HG02798 (cell line): ENCODE measurements around the gene DGKD.
"Not testable (repeated sequence)": the region's sequence is repeated elsewhere in the genome, so short reads cannot be mapped to it uniquely, and the experiment has no call there.

Experiments used
- ATAC-seq: cut with Tn5 transposase; IDR thresholded peaks from one replicate; pipeline ENCODE4 v1.9.1; 2021; ENCODE audit warnings: mild to moderate bottlenecking; ENCODE audit not compliant: unreplicated experiment, poor library complexity

The DGKD gene

DNA sequence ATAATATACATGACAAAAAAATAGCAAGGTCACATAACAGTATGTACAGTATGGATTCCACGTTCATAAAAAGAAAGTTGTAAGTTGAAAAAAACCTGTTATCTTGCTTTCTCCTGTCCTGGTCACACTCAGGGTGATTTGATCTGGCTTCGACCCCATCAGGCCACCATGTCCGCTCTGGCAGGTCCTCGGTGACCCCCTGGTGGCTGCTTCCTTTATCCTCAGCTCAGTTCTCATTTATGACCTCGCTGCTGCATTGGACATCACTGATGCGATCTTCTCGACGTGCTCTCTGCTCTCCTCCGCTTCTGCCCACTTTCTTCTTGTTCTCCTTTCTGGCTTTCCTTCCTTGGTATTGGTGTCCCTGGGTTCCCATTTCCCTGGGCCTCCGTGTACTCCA, 29.7 kb downstream of the DGKD start:
- no peak for ATAC-seq

DNA sequence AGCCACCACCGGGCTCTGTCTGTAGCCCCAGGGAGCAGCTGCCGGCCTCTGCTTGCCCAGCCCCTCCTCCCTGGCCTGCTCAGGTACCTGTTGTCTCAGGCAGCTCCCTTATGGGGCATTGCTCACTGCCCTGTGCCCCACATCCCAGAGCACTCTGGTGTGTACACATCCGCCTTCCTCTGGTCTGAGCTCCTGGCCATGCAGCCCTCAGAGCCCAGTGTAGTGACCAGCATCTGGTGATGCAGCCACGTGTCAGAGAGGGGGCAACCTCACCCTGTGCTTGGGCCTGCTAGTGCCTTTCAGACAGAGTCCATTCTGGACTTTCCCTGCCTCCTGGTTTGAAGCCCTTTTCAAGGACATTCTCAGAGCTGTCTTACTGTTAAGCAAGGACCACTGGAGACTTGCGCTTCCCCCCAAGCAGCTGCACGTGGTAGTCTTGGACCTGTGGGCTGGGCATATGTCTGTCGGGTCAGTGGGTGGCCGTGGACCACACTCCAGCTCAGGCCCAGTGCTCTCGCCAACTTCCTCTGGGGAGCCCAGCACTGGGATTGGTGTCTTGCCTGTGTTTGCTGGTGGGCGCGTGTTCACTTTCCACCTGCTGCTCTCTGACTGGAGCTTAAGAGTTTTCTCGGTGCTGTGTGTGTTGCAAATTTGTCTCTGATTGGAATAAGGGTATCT, 30.7 kb downstream of the DGKD start:
- ATAC-seq: peak; percentile 14

- ATAC-seq: peak; percentile 51
These were observed 31.3 kb downstream of the DGKD start for GRCh38 chr2:233385489-233386044.

DNA sequence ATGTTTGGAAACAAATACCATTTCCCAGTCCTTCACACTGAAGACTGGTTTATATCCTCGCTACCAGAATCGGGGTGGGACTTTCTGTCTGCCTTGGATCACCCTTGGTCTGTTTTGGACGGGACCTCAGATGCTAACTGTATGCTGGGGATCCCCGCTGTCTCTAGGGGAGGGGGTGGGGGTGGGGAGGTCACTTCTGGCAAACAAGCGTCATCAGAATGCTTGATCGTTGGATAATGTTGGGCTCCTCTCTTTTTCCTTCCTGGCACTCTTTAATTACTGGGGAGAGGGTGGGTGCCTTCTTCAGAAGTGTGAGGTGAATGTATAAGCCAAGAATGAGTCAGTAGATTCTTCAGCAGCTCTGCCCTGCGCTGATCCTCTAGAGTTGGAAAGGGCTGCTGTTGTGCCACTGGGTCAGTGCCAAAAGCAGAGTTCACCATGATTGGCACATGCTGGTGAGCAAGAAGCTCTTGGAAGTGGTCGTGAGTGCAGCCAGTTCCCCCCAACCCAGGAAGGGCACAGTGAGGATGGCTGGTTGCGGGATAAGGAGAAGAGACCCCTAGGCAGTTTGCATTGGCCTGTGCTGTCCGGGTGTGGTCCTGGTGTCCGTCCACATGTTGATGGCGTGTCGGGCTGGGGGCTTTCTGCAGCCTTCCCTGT, 32.2 kb downstream of the DGKD start:
- ATAC-seq: no peak

DNA sequence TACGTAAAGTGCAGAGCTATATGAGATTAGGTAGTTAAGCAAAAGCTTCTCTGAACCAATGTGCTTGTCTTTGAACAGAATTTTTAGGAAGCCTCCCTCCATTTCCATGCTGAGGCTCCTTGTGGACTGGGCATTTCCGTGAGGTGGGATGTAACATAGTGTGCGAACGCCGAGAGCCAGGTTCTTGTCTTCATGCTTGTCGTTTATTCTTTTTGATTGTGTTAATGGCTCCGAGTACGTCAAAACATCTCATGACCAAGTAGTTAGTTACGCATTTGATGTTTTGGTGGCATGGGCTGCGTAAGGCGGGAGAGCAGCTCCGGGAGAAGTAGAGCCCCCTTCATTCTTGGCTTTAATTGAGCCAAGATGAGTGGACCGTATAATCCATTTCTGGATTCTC, 32.9 kb downstream of the DGKD start:
- no peak for ATAC-seq

GRCh38 chr2:233387667-233388528, 33.6 kb downstream of the DGKD start:
- ATAC-seq: no peak

GRCh38 chr2:233389601-233390125, 35.4 kb downstream of the DGKD start:
- no peak for ATAC-seq

GRCh38 chr2:233395687-233396086, 41.4 kb downstream of the DGKD start:
- no peak for ATAC-seq

DNA sequence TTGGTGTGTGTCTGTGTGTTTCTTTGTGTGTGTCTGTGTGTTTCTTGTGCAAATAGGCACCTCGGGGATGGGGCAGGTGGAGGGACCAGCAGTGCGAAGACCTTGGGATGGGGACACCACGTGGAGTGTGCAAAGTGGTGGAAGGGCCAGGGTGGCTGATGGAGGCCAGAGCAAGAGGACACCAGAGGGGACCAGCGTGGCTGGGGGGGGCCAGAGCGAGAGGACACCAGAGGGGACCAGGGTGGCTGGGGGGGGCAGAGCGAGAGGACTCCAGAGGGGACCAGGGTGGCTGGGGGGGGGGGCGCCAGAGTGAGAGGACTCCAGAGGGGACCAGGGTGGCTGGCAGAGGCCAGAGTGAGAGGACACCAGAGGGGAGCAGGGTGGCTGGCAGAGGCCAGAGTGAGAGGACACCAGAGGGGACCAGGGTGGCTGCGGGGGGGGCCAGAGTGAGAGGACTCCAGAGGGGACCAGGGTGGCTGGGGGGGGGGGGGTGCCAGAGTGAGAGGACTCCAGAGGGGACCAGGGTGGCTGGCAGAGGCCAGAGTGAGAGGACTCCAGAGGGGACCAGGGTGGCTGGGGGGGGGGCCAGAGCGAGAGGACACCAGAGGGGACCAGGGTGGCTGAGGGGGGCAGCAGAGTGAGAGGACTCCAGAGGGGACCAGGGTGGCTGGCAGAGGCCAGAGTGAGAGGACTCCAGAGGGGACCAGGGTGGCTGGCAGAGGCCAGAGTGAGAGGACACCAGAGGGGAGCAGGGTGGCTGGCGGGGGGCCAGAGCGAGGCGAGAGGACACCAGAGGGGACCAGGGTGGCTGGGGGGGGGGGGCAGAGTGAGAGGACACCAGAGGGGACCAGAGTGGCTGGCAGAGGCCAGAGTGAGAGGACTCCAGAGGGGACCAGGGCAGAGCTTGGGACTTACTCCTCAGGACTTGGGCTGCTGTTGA, 42.7 kb downstream of the DGKD start:
- not testable (repeated sequence) for ATAC-seq

DNA sequence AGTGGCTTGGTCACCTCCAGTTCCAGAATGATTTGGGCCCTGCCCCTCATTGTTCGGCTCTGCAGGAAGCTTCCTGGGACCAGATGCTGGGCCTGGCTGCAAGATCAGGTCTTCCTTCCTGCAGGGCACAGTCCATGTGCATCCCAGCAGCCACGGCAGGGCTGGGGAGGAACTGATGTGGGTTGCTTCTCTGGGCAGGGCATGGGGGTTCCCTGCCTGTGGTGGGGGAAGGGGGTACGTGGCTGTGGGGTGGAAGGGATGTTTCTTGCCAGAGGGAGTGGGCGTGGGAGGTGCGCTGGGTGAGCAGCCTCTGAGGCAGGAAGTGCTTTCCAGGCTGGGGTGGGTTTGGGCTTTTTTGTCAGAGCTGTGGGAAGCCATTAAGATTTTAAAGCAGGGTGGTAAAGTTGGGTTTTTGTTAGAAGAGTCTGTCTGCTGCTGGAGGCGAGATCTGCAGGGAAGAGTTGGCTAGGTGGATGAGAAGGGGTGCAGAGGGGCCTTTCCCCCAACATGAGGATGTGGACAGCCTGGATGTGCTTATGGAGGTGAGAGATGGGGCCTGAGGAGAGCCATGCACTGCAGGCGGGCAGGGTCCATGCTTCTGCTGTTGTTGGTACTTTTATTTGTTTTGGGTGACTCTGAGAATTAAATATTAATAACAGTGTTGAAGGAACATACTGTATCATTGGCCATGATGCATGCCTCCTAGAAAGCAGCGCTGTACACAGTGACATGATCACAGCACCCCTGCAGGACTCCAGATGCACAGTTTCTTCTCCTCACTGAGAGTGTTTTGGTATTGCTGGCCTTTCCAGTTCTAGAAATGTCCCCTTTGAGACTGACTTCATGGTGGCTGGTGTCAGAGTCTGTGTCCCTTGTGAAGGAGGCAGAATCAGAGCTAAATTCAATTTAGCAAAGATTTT, 45.3 kb downstream of the DGKD start:
- ATAC-seq: no peak

DNA sequence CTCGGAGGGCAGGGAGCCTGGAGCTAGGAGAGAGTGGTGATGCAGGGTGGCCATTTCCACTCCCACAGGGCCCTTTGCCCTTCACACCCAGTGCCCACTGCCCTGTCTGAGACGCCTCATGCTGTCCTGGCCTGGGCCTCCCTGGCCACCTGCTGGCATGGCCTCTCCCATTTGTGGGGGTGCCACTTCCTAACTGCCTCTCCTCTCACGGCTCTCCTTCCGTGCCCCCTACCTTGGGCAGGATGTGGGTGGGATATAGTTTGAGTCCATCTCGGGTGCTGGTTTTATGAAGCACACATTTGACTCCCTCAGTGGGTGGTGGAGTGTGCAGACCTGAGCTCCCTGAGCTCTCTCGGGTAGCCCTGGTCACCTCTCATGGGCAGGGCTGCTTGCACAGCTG, 46.0 kb downstream of the DGKD start:
- ATAC-seq: no peak

GRCh38 chr2:233400961-233401360, 46.7 kb downstream of the DGKD start:
- ATAC-seq: no peak

- no peak for ATAC-seq
These were observed 48.1 kb downstream of the DGKD start for GRCh38 chr2:233402346-233402745.

DNA sequence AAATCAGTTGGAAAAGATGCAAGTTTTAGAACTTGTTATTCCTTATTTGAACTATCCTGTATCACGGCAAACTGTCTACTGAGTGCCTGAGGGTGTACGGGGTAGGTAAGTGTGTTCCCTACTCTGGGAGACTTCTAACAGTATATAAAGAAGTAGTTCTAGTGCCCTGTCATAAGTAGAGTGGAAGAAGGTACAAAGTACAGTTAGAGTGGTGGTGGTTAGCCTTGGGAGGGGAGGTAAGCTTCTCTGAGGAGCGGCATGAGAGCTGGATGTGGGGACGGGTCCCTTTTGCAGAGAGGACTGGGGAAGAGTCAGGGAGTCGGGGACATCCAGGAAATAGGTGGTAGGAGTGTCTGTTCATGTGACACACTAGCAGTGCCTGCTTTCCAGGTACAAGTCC, 48.5 kb downstream of the DGKD start:
- ATAC-seq: no peak

DNA sequence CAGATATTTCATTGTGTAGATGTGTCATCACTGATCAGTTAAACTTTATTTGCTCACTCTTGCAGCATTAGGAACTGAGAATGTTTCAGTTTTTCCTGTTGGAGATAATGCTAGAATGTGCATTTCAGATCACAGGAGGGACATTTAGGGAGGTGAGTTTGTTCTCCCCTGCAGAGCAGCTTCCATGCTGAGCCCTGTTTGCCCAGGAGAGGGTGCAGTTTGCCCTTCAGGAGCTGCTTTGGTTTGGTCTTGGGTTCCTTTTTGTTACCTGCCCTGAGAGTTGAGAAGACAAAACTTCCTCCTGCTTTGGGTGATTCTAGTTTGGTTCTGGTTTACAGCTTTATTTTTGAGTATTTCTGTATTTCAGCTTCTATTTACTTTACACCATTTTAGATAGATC, 49.9 kb downstream of the DGKD start:
- ATAC-seq: peak; percentile 68

DNA sequence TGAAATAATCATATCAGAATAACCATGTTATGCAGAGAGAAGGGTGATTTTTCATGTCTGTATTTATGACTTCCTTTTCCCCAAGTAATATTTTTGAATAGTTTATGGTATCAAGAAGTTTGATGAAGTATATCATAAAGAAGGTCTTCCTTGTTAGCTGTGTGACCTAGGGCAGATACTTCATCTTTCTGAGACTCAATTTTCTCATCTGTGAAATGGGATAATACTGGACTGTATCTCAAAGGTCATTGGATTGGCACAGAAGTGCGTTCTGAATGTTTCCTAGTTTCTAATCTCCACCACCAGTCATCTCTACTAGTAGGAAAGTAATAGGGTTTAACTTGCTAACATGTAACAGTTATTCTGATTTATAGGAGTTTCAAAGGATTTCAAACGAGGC, 52.6 kb downstream of the DGKD start:
- ATAC-seq: no peak

GRCh38 chr2:233407771-233408181, 53.5 kb downstream of the DGKD start:
- no peak for ATAC-seq

DNA sequence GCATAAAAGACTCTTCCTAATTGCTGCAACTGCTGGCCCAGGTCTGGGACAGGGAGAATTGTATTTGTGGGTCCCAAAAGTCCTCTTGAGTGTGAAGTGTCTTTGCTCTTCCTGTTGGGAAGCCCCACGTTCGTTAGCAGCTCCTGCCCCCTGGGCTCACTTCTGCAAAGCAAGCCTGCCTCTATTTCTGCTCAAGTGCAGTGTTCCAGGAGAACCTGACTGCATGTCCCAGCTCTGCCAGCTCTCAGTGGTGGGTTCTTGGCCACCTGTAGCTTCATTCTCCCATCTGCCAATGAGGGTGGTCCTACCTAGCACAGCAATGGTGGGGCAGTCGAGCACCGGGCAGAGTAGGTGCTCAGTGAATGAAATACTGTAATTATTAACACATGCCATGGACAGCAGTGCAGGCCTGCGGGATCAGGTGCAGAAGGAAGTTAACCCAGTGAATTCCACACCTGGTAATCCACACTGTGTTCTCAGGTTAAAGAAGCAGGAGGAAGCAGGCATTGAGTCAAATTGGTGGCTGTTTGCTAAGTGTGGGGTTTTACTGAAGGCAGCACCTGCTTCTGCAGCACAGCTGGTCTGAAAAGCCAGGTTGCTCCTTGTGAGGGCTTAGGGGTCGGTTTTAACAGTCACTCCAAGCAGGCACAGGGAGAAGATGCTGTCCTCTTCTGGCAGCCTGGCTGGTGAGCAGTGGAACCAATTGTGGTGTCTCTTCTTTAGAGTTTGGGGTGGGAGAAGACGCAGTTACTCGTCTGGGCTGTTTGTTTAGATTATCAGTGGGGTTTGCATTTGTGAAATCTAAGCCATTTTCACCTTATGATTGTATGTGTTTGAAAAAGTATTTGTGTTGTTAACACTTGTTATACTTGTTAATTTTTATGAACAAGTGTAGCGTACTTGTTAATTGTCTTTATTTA, 54.3 kb downstream of the DGKD start:
- no peak for ATAC-seq
